CD4-positive, alpha-beta T cell treated with Interleukin-4 for 1 hour (primary cell): ENCODE data around the gene HBE1.
"Not testable (repeated sequence)": the region's sequence is repeated elsewhere in the genome, so short reads cannot be mapped to it uniquely, and the experiment has no call there.

ENCODE experiments used
- DNase-seq, 2 donors: peaks; one replicate each; pipeline ENCODE4 v3.0.0-alpha.2; 2020 to 2022

Gene HBE1

GRCh38 chr11:5269715-5270147, at the start of gene HBE1:
Gene HBE1, minus strand, starts transcription at chr11:5269945. Its CDS starts 55 bp downstream, at chr11:5269890.
- no peak for DNase-seq

- DNase-seq, result no peak
Observed at GRCh38 chr11:5317292-5317691, 47.5 kb upstream of the HBE1 start.

- DNase-seq, result not testable (repeated sequence)
Observed at GRCh38 chr11:5313326-5314023, 43.7 kb upstream of the HBE1 start.

- no peak for DNase-seq
Observed at GRCh38 chr11:5310423-5310822, 40.7 kb upstream of the HBE1 start.

DNA sequence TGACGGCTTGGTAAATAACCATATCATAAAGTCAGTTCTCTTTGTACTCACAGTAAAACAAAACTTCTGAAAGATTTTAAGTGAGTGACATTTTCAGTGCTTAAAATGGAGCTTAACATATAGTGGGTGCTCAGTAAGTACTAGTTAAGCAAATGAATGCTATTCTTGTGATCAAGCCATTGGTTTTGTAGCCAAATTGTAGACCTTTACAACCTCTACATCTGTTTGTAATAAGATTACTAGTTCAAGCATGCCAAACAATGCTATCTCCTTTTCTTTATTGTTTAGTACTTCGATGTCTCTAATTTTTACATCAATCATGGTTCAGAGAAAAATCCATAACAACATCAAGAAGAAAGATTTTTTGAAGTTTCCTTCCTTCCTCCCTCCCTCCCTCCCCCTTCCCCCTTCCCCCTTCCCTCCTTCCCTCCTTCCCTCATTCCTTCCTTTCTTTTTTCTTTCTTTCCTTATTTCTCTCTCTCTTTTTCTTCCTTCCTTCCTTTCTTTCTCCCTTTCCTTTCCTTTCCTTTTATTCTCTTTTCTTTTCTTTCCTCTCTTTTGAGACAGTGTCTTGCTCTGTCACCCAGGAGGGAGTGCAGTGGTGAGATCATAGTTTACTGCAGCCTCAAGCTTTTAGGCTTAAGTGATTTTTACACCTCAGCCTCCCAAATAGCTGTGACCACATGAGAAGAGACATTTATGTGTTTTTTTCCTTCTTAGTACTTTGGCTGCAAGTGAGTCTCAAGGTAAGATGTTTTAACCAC, 37.7 kb upstream of the HBE1 start:
- no peak for DNase-seq

- DNase-seq, result no peak
Observed at GRCh38 chr11:5304046-5304445, 34.3 kb upstream of the HBE1 start.

GRCh38 chr11:5303626-5304025, 33.9 kb upstream of the HBE1 start:
- DNase-seq, result no peak

- DNase-seq, result no peak
Observed at GRCh38 chr11:5301846-5302245, 32.1 kb upstream of the HBE1 start, which contains the start of gene OR51B4. Gene OR51B4, minus strand, starts transcription at chr11:5301946. Its CDS starts 0 bp downstream, at chr11:5301946.

DNA sequence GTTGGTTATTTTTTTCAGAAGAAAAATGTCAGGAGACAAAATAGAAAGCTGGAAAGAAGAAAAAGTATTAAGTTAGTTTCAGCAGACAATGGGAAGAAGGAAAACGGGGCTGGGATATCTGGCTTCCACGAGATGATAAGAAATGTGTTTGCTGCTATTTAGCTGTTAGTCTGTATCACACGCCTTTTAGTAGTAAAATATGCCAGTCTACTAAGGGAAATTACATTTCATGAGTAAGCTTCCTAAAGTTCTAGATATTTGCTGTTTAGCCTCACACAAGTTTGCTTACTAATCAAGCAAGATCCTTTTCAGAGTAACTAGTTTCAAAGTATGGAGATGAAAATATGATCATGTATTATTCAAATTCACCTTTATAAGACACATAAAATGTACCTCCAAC, 30.5 kb upstream of the HBE1 start:
- no peak for DNase-seq

DNA sequence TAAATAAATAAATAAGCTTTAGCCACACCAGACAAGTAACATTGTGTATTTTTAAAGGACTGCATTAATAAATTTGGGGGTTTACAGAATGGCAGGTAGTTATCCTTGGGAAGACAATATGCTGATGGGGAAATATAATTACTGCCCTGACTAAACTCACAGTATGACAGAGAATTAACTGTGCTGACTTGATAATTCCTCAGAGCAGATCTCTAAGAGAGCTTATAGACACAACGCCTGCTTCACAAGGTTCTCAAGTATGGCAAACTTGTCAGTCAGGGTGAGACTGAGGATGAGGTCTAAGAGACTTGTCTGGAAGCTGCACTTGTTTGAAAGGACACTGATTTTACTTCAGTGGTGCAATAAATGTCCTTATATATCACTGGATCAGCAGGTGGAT, 28.7 kb upstream of the HBE1 start:
- no peak for DNase-seq

DNA sequence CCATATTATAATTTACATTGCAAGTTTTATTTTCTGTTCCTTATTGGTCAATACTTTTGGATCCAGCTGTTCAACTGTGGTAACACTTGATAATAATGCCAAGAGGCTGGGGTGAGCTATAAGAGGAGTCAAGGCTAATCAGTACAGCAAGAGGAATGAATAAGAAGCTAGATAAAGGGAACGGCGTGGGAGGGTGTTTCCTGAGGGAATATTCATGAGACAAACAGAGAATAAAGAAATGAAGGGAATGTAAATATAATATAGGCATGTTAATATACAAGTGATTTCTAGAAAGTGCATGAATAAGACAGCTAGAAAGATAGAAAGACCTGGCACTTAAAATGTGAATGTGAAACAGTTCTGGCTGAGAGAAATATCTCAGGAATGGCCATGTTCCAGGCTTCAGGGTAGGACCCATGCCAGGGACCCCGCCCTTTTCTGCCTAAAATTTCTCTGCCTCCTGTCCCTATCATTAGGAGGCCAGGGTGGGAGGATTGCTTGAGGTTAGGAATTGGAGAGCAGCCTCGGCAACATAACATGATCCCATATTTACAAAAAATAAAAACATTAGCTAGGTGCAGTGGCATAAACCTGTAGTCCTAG, 28.1 kb upstream of the HBE1 start:
- DNase-seq, result no peak

GRCh38 chr11:5294342-5294995, 24.7 kb upstream of the HBE1 start:
- DNase-seq, result not testable (repeated sequence)

GRCh38 chr11:5293028-5293427, 23.3 kb upstream of the HBE1 start:
- no peak for DNase-seq

GRCh38 chr11:5291207-5291838, 21.6 kb upstream of the HBE1 start:
- no peak for DNase-seq

DNA sequence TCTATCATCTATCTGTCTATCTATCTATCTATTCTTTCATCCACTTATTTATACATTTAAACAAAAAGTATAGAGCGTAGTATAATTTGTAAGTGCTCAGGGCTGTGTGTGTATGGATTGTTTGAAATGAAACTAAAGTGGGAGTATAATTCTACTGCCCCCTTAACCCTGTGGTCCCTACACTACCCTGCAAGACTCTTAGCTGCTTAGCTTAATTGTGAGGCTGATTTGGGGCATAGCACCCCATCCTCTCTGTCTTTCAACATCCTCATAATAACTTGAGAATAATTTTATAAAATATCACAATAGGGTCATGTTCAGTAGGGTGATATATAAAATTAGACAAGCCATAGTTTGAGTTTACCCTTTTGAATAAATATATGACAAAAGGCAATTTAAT, 20.4 kb upstream of the HBE1 start:
- no peak for DNase-seq

DNA sequence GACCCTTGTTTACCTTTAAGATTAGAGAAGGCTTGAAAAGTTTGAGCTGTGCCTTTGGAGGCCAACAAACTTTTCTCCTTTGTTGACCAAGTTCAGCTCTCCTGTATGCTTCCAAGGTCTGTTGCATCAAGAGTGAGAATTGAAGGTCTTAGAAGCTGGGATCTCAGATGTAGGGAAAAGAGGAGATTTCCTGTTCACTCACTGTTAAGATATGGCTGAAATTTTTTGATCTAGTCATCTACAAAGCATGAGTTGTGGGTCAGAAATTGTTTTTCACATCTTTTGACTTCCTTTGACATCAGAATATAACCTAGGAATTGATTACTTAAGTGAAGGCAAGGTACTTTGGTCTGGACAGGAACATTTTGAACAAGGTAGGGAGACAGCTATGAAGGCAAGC, 20.0 kb upstream of the HBE1 start:
- no peak for DNase-seq

GRCh38 chr11:5288906-5289550, 19.3 kb upstream of the HBE1 start:
- no peak for DNase-seq

GRCh38 chr11:5288108-5288905, 18.6 kb upstream of the HBE1 start:
- no peak for DNase-seq

- DNase-seq, result no peak
Observed at GRCh38 chr11:5286901-5287300, 17.2 kb upstream of the HBE1 start.

DNA sequence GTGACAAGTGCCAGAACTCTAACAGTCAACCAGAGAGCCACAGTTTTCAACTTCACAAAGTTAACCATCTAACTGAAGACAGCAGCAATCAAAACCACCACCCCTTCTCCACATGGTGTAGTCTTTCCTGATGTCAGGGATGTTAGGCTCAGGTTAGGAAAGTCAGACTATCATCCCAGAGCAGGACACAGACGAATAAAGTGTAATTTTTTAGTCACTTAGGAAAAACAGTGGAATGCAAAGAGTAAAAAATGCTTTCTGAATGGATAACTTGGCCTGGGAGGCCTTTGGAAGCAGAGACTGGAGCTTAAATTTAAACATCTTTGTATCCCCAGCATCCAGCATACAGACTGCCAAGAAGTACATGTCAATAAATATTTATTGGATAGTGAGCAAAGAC, 16.6 kb upstream of the HBE1 start:
- no peak for DNase-seq

DNA sequence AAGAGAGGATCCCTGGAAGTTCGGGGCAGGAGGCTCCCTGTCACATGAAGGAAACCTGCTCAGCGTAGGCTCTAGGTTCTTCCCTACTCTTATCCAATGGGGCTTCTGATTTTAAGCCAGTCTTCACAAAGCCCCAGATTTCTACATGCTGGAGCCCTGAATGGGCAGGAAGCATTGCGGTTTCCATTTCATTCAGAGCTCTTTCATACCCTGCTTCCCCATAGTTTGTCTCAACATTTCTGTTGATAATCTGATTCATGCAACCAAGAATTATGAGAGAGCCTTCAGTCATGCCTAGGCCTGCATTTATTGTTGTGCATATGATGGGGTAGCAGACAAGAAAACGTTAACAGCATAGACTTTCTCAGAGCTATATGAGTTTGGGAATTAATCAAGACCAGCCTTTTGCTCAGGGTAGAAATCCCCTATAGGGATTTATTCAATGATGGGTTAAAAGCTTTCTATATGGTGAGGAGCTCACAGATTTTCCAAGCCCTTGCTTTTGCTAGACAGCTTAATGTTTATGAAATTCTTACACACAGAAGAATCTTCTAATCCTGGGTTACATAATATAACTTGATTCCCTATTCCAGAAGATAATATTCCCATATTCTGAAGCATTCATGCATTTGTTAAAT, 16.1 kb upstream of the HBE1 start:
- DNase-seq, result no peak
